K562 (cell line): ENCODE results near the gene DAO. TPM values are rescaled to one million over a fixed set of nuclear protein-coding genes. Genes with fewer than 3 reads are reported as not detected.

Source experiments
- ATAC-seq: fragments of 200-7000 bp; cut with Tn5 transposase; 3 replicates; pipeline ENCODE4 v1.9.1; 2020; ENCODE audit warnings: moderate library complexity
- BruUV-seq: library from RNA; stranded (reverse); fragments of 400-500 nt; replicated peaks from 2 replicates; lab custom pipeline; 2021; lab: Mats Ljungman, UMichigan
- CTCF ChIA-PET: fragments of 300-600 bp; formaldehyde crosslinking; extraction: SDS; loops from one replicate; lab custom pipeline; 2021; ENCODE audit warnings: low intra/inter-chr PET ratio; lab: Yijun Ruan, JAX
- POLR2A ChIA-PET: fragments of 300-600, 350-650 bp; sonication (Branson Sonifier 250); formaldehyde crosslinking; extraction: SDS; loops from one replicate; lab custom pipeline; 2021; ENCODE audit warnings: antibody characterized with exemption, inconsistent platforms; lab: Yijun Ruan, JAX
- DNase-seq, 4 experiments: peaks; one replicate each; pipeline versions ENCODE4 v3.0.0 to v3.0.0-alpha.2; 2011 to 2018; ENCODE audit warnings: low spot score in 3 of 4, mixed read lengths in 3 of 4; ENCODE audit errors: extremely low read depth in 1 of 4
- FAIRE-seq: peaks from 2 replicates; lab custom pipeline; 2011; peaks lifted over from hg19 to GRCh38; lab: Jason Lieb, UNC
- H2AFZ ChIP-seq: 2 replicates; pipeline ENCODE4 v1.6.0; 2011; ENCODE audit warnings: low read depth, low read length, control low read depth, inconsistent platforms
- H3K27ac ChIP-seq: fragments of 200-600 bp; 3 replicates; pipeline ENCODE4 v1.8.0; 2011; ENCODE audit warnings: low read depth, mild to moderate bottlenecking, control low read depth, inconsistent platforms, low read length, moderate library complexity, mixed read lengths; ENCODE audit errors: extremely low read depth
- H3K27me3 ChIP-seq, 2 experiments: fragments of 300-600 bp in 1 of 2; 2 replicates in 1 of 2; 3 replicates in 1 of 2; pipeline versions ENCODE4 v1.6.0 to v1.8.0; 2011; ENCODE audit warnings: inconsistent platforms in 2 of 2, low read length in 2 of 2, mild to moderate bottlenecking in 1 of 2, mixed read lengths in 1 of 2, moderate library complexity in 1 of 2; ENCODE audit not compliant: control insufficient read depth in 2 of 2, insufficient read depth in 2 of 2
- H3K36me3 ChIP-seq: fragments of 300-600 bp; 3 replicates; pipeline ENCODE4 v1.8.0; 2011; ENCODE audit warnings: mild to moderate bottlenecking, low read length, inconsistent platforms; ENCODE audit not compliant: control insufficient read depth, insufficient read depth
- H3K4me1 ChIP-seq, 2 experiments: fragments of 200-600 bp in 1 of 2; replicated peaks in 1 of 2; 2 replicates in 1 of 2; 3 replicates in 1 of 2; pipeline versions ENCODE4 v1.5.1 to v1.8.0; 2011; ENCODE audit warnings: inconsistent platforms in 2 of 2, low read length in 2 of 2, mild to moderate bottlenecking in 1 of 2, mixed read lengths in 1 of 2, moderate library complexity in 1 of 2; ENCODE audit not compliant: control insufficient read depth in 2 of 2, insufficient read depth in 2 of 2
- H3K4me2 ChIP-seq: 2 replicates; pipeline ENCODE4 v1.6.1; 2011; ENCODE audit warnings: low read length, control low read depth, inconsistent platforms, mixed read lengths; ENCODE audit not compliant: insufficient read depth
- H3K4me3 ChIP-seq: fragments of 200-600 bp; sonication (generic), shearing (Covaris generic); 2 replicates; pipeline ENCODE4 v1.5.1; 2016; ENCODE audit warnings: control low read depth, inconsistent platforms
- H3K79me2 ChIP-seq: fragments of 200-600 bp; 3 replicates; pipeline ENCODE4 v1.8.0; 2011; ENCODE audit warnings: low read length, inconsistent platforms; ENCODE audit not compliant: control insufficient read depth, insufficient read depth
- H3K9ac ChIP-seq, 2 experiments: 2 replicates each; pipeline versions ENCODE4 v1.6.0 to v1.6.1; 2011; ENCODE audit warnings: low read depth in 2 of 2, low read length in 2 of 2, control low read depth in 1 of 2, inconsistent platforms in 1 of 2, mild to moderate bottlenecking in 1 of 2, mixed read lengths in 1 of 2; ENCODE audit not compliant: insufficient read depth in 1 of 2
- H3K9me1 ChIP-seq: one replicate; pipeline ENCODE4 v1.6.0; 2011; ENCODE audit warnings: inconsistent platforms, mild to moderate bottlenecking, low read length, moderate library complexity; ENCODE audit not compliant: control insufficient read depth, insufficient read depth
- H3K9me3 ChIP-seq: replicated peaks from 2 replicates; pipeline ENCODE4 v1.5.1; 2011; ENCODE audit warnings: low read depth, low read length, inconsistent platforms; ENCODE audit not compliant: control insufficient read depth, insufficient read depth
- H4K20me1 ChIP-seq: replicated peaks from 2 replicates; pipeline ENCODE4 v1.6.1; 2011; ENCODE audit warnings: low read length, inconsistent platforms, mixed read lengths; ENCODE audit not compliant: control insufficient read depth, insufficient read depth
- E2F6 ChIP-seq, 2 experiments: IDR thresholded peaks; 2 replicates each; pipeline ENCODE4 v1.6.1; 2011; ENCODE audit warnings: borderline replicate concordance in 1 of 2, control low read depth in 1 of 2, low read depth in 1 of 2, low read length in 1 of 2, mild to moderate bottlenecking in 1 of 2, mixed read lengths in 1 of 2, moderate library complexity in 1 of 2; ENCODE audit not compliant: insufficient read depth in 1 of 2, insufficient read length in 1 of 2, poor library complexity in 1 of 2, severe bottlenecking in 1 of 2; ENCODE audit errors: extremely low read depth in 1 of 2
- IFI16 ChIP-seq: fragments of 250-450 bp; sonication (Bioruptor Pico); IDR thresholded peaks from 2 replicates; pipeline ENCODE4 v2.1.2; 2022; ENCODE audit warnings: mild to moderate bottlenecking, inconsistent platforms
- NCOA1 ChIP-seq: fragments of 450-650 bp; IDR thresholded peaks from 2 replicates; pipeline ENCODE4 v1.6.1; 2016; ENCODE audit warnings: low read depth
- NKRF ChIP-seq: fragments of 450-650 bp; IDR thresholded peaks from 2 replicates; pipeline ENCODE4 v1.6.1; 2016; ENCODE audit warnings: borderline replicate concordance
- POLR2G ChIP-seq: fragments of 200-400 bp; formaldehyde crosslinking; IDR thresholded peaks from 2 replicates; pipeline ENCODE4 v1.6.1; 2017; ENCODE audit warnings: low read depth, mild to moderate bottlenecking, antibody characterized with exemption, low read length, moderate library complexity
- RAD51 ChIP-seq: fragments of 450-650 bp; IDR thresholded peaks from 2 replicates; pipeline ENCODE4 v1.7.1; 2016; ENCODE audit warnings: low read depth, mild to moderate bottlenecking, borderline replicate concordance
- SIN3A ChIP-seq, 2 experiments: fragments of 150-350 bp in 1 of 2; IDR thresholded peaks; 2 replicates each; pipeline ENCODE4 v1.6.1; 2011 to 2016; ENCODE audit warnings: borderline replicate concordance in 2 of 2, low read depth in 2 of 2, low read length in 2 of 2, mild to moderate bottlenecking in 2 of 2, moderate library complexity in 2 of 2; ENCODE audit not compliant: control insufficient read depth in 1 of 2
- SIN3B ChIP-seq: fragments of 450-650 bp; IDR thresholded peaks from 2 replicates; pipeline ENCODE4 v1.6.1; 2017; ENCODE audit warnings: low read depth, mild to moderate bottlenecking, moderate library complexity
- ZBED1 ChIP-seq: IDR thresholded peaks from 2 replicates; pipeline ENCODE4 v1.6.1; 2014
- ZBTB11 ChIP-seq, 3 experiments: fragments of 200-800 bp in 1 of 3; fragments of 250-450 bp in 1 of 3; fragments of 450-650 bp in 1 of 3; sonication (Bioruptor Pico) in 1 of 3; sonication (Bioruptor generic) in 1 of 3; formaldehyde crosslinking in 1 of 3; IDR thresholded peaks; 2 replicates each; pipeline versions ENCODE4 v1.6.1 to v1.8.0; 2016 to 2022; ENCODE audit warnings: mild to moderate bottlenecking in 2 of 3, missing genetic modification characterization in 2 of 3, missing compliant biosample characterization in 1 of 3, moderate library complexity in 1 of 3
- ZFPM2 ChIP-seq: fragments of 250-450 bp; sonication (Bioruptor Pico); IDR thresholded peaks from 2 replicates; pipeline ENCODE4 v1.5.1; 2022; ENCODE audit warnings: mild to moderate bottlenecking
- ZNF668 ChIP-seq: fragments of 250-450 bp; sonication (Bioruptor Pico); IDR thresholded peaks from 2 replicates; pipeline ENCODE4 v1.8.0; 2022; ENCODE audit warnings: mild to moderate bottlenecking, inconsistent platforms
- ZSCAN29 ChIP-seq: fragments of 450-650 bp; IDR thresholded peaks from 2 replicates; pipeline ENCODE4 v1.6.1; 2017
- WGBS: fragments of 100-300 bp; shearing (Covaris generic); methylation state at CpG from one replicate; pipeline ENCODE4 v1.1.6; 2016; ENCODE audit warnings: low coverage, mixed read lengths; ENCODE audit not compliant: insufficient coverage; ENCODE audit errors: missing lambda C conversion rate; 5-methylcytosine and 5-hydroxymethylcytosine counted together
- in situ Hi-C: fragments of 300-500 bp; cut with MboI; formaldehyde crosslinking; loops from 4 replicates; pipeline ENCODE4 v1.15.0; 2018; ENCODE audit warnings: inconsistent platforms, mixed read lengths
- intact Hi-C: fragments of 100-400 bp; cut with micrococcal nuclease; formaldehyde crosslinking; loops from 2 replicates; pipeline ENCODE4 v1.14.2; 2022
- polyA plus RNA-seq, 8 experiments: library from polyadenylated mRNA; depleted of rRNA in 4 of 8; stranded (reverse) in 5 of 8; unstranded in 3 of 8; fragments of >200 nt; fragmentation: Nextera tagmentation in 2 of 8; fragmentation: Illumina TruSeq in 1 of 8; extraction: Ambion mirVana in 2 of 8; extraction: Trizol in 1 of 8; gene quantifications; 2 replicates each; pipeline versions ENCODE4 v1.2.1 to v1.2.3, GENCODE V29; 2011 to 2014; ENCODE audit warnings: inconsistent platforms in 1 of 8, missing spikeins in 1 of 8
- total RNA-seq, 7 experiments: library from RNA; depleted of rRNA in 6 of 7; stranded (reverse); fragments of >200 nt in 6 of 7; fragmentation: Illumina TruSeq in 2 of 7; extraction: Trizol in 2 of 7; gene quantifications; 2 replicates each; pipeline versions ENCODE4 v1.2.1 to v1.2.3, GENCODE V29; 2011 to 2021; ENCODE audit warnings: low replicate concordance in 1 of 7
- TF ChIP-seq, protein P1 (sequence below), 2 experiments: fragments of 450-650 bp in 1 of 2; sonication (generic) in 1 of 2; formaldehyde crosslinking; conservative IDR thresholded peaks; 2 replicates each; pipeline versions ENCODE4 v1.4.0 to v1.8.1; 2020 to 2022; ENCODE audit warnings: mild to moderate bottlenecking in 1 of 2, missing genetic modification reagents in 1 of 2

The DAO gene
- total and polyA plus RNA-seq, 9 of the 15 experiments (the other 6 are each of a cell fraction or from before 2014, with no cell fraction given) = not detected

DNA sequence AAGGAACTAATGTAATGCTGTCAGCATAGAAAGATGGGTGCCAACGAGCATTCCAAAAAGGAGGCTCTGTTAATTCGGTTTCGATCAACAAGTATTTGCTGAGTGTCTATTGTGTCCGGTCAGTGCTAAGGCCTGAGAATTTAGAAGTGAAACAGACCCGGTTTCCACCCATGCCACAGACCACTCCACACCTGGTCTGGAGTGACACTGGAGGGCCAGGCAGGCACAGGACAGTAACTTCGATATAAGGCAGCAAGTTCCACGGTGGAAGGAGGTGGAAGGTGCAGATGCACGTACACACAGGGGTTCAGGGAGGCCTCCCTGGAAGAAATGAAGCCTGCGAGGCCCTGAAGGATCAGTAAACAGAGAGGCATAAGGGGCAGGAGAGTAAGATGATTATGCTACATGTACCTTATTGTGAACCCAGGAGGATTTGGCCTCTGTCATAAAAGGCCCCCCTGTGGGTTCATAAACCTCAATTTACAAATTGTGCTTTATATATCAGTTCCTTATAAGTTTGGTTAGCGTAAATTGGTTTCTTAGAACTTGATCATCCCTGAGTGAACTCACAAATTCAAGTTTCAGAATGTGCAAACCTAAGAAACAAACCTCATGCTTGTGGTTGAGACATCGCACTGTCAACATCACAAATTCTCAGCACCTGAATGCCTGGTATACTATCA, 48.4 kb upstream of the DAO start:
- peaks cover 0 to 6% of the 10 kb centered on the region in 2 experiments; a peak in 1 of 5 replicates for H3K27me3 ChIP-seq
- WGBS = 65% methylated on average over 11 of the region's 11 CpGs
- no TSS peak for BruUV-seq
- ChIA-PET POLR2A (interaction anchor here (1.0 kb wide), 1 partner anchor 8 kb away, joined by 3 read pairs; no protein-coding TSS in a partner anchor), CTCF (no interaction called here)
- no peak overlapping the region for H3K27ac ChIP-seq
- no peaks in the 10 kb centered on the region for H3K9me1 ChIP-seq
- H3K36me3 ChIP-seq = no peaks in the 10 kb centered on the region; the same call in 2 of the 3 replicates
- no peak overlapping the region for H3K4me2 ChIP-seq
- H3K9me3 ChIP-seq = no peaks in the 10 kb centered on the region
- intact Hi-C loops (no loop called here), in situ Hi-C loops (no loop called here)
- H3K9ac ChIP-seq = no peak overlapping the region
- DNase-seq (no peak), ATAC-seq (no peak), FAIRE-seq (no peak)
- no peak overlapping the region for H3K4me3 ChIP-seq
- peaks cover 3 to 4% of the 10 kb centered on the region in 2 experiments; a peak in 4 of 5 replicates for H3K4me1 ChIP-seq
- H4K20me1 ChIP-seq = peaks cover 22% of the 10 kb centered on the region
- no peak overlapping the region for H2AFZ ChIP-seq
- no peaks in the 10 kb centered on the region for H3K79me2 ChIP-seq
- TF ChIP-seq ZSCAN29 = no peak
- TF ChIP-seq ZBTB11 (CRISPR knock-in tag; IDR thresholded peaks at IDR 0.05) = no peak
- TF ChIP-seq SIN3B = no peak
- TF ChIP-seq ZBED1 = no peak
- no peak for TF ChIP-seq POLR2G
- TF ChIP-seq NCOA1 = no peak
- no peak for TF ChIP-seq ZNF668 (CRISPR knock-in tag)
- no peak for TF ChIP-seq SIN3A (IDR thresholded peaks at IDR 0.05; ENCODE audit: borderline replicate concordance in 2 of 2, control insufficient read depth in 1 of 2, low read depth in 2 of 2, low read length in 2 of 2)
- no peak for TF ChIP-seq RAD51
- no peak for TF ChIP-seq NKRF
- no peak for TF ChIP-seq ZFPM2
- TF ChIP-seq, protein P1, sequence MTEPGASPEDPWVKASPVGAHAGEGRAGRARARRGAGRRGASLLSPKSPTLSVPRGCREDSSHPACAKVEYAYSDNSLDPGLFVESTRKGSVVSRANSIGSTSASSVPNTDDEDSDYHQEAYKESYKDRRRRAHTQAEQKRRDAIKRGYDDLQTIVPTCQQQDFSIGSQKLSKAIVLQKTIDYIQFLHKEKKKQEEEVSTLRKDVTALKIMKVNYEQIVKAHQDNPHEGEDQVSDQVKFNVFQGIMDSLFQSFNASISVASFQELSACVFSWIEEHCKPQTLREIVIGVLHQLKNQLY (CRISPR knock-in tag; conservative IDR thresholded peaks at IDR 0.05) = no peak
- TF ChIP-seq E2F6 (IDR thresholded peaks at IDR 0.05; ENCODE audit: borderline replicate concordance in 1 of 2, extremely low read depth in 1 of 2, insufficient read depth in 1 of 2, insufficient read length in 1 of 2, low read depth in 1 of 2, low read length in 1 of 2, poor library complexity in 1 of 2, severe bottlenecking in 1 of 2) = no peak
- no peak for TF ChIP-seq IFI16 (CRISPR knock-in tag)
